Measurements from ENCODE around the gene ASTN2. TPM values are rescaled to one million over a fixed set of nuclear protein-coding genes. Genes with fewer than 3 reads are reported as not detected.

Gene ASTN2
- total and polyA plus RNA-seq, 10 of the 15 experiments (the other 5 are each of a cell fraction or from before 2014, with no cell fraction given): 1.4 to 15.7 (median 7.0) TPM

DNA sequence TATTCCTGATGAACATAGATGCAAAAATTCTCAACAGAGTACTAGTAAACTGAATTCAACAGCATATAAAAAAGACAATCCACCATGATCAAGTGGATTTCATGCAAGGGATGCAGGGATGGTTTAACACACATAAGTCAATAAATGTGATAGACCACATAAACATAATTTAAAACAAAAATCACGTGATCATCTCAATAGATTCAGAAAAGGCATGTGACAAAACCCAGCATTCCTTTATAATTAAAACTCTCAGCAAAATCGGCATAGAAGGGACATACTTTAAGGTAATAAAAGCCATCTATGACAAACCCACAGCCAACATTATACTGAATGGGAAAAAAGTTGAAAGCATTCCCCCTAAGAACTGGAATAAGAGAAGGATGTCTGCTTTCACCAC lies 894.6 kb downstream of the ASTN2 start (continued):
- TF ChIP-seq, protein P1, sequence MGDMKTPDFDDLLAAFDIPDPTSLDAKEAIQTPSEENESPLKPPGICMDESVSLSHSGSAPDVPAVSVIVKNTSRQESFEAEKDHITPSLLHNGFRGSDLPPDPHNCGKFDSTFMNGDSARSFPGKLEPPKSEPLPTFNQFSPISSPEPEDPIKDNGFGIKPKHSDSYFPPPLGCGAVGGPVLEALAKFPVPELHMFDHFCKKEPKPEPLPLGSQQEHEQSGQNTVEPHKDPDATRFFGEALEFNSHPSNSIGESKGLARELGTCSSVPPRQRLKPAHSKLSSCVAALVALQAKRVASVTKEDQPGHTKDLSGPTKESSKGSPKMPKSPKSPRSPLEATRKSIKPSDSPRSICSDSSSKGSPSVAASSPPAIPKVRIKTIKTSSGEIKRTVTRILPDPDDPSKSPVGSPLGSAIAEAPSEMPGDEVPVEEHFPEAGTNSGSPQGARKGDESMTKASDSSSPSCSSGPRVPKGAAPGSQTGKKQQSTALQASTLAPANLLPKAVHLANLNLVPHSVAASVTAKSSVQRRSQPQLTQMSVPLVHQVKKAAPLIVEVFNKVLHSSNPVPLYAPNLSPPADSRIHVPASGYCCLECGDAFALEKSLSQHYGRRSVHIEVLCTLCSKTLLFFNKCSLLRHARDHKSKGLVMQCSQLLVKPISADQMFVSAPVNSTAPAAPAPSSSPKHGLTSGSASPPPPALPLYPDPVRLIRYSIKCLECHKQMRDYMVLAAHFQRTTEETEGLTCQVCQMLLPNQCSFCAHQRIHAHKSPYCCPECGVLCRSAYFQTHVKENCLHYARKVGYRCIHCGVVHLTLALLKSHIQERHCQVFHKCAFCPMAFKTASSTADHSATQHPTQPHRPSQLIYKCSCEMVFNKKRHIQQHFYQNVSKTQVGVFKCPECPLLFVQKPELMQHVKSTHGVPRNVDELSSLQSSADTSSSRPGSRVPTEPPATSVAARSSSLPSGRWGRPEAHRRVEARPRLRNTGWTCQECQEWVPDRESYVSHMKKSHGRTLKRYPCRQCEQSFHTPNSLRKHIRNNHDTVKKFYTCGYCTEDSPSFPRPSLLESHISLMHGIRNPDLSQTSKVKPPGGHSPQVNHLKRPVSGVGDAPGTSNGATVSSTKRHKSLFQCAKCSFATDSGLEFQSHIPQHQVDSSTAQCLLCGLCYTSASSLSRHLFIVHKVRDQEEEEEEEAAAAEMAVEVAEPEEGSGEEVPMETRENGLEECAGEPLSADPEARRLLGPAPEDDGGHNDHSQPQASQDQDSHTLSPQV (IDR thresholded peaks at IDR 0.05): no peak
- no peak for TF ChIP-seq HDAC2 (IDR thresholded peaks at IDR 0.05)
- no peak for TF ChIP-seq PAX8 (IDR thresholded peaks at IDR 0.05)
- no peak for TF ChIP-seq WRNIP1 (IDR thresholded peaks at IDR 0.05; ENCODE audit: borderline replicate concordance, low read depth, low read length)

DNA sequence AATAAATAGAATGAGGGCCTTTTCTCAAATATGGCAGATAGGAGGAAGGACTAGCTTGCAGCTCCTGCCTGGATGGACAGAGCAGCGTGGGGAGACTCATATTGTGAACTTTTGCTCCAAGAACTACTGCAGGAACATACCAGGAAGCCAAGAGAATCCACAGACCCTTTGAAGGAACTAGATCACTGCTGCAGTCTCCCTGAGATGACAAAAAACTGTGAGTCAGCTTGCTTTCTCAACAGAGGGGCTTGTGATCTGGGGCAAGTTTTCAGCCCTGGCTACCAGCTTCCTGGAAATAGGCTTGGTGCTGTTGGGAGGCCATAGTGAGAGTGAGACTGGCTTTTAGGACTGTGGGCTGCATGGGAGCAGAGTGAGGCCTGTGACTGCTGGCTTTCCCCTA lies 898.4 kb downstream of the ASTN2 start:
- no TSS peak for BruUV-seq (replicated peaks)
- Histone ChIP-seq H3K79me2 (ENCODE audit: control insufficient read depth, insufficient read depth, low read length) (no peaks in the 10 kb centered on the region), H3K4me2 (ENCODE audit: control insufficient read depth, insufficient read depth) (no peak overlapping the region), H3K27ac (ENCODE audit: control insufficient read depth, insufficient read depth) (no peak overlapping the region), H3K9ac (ENCODE audit: control insufficient read depth, insufficient read depth, low read length) (no peak overlapping the region), H3K4me1 (ENCODE audit: control insufficient read depth, insufficient read depth, low read length) (no peaks in the 10 kb centered on the region), H3K4me3 (no peak overlapping the region), H3K27me3 (replicated peaks in 1 of 2; ENCODE audit: control insufficient read depth in 2 of 2, insufficient read depth in 2 of 2, low read length in 1 of 2) (no peaks in the 10 kb centered on the region), H4K20me1 (ENCODE audit: control insufficient read depth, insufficient read depth) (no peaks in the 10 kb centered on the region), H2AFZ (ENCODE audit: control insufficient read depth, low read depth, low read length) (no peak overlapping the region), H3K9me3 (replicated peaks; ENCODE audit: control insufficient read depth, insufficient read depth, low read length) (peaks cover 4% of the 10 kb centered on the region; the same call in 1 of the 3 replicates), H3K36me3 (ENCODE audit: control insufficient read depth in 2 of 2, insufficient read depth in 2 of 2, low read length in 1 of 2) (no peaks in the 10 kb centered on the region)
- ATAC-seq (no peak), DNase-seq (ENCODE audit: low read depth, low spot score) (no peak), FAIRE-seq (no peak)
- WGBS (ENCODE audit: insufficient coverage, insufficient replicate concordance, low lambda C conversion rate, missing lambda C conversion rate): 5% methylated on average over 1 of the region's 1 CpG
- SMC1A ChIA-PET (ENCODE audit: uncharacterized antibody, unreplicated experiment): no interaction called here
- RAD21 ChIA-PET (ENCODE audit: unreplicated experiment): no interaction called here
- TF ChIP-seq RAD51 (IDR thresholded peaks at IDR 0.05) (no peak), RELA (IDR thresholded peaks at IDR 0.05; ENCODE audit: borderline replicate concordance, partially characterized antibody) (no peak), BACH1 (IDR thresholded peaks at IDR 0.05; ENCODE audit: borderline replicate concordance) (no peak), SUZ12 (IDR thresholded peaks at IDR 0.05; ENCODE audit: unreplicated experiment) (no peak), NFXL1 (IDR thresholded peaks at IDR 0.05; ENCODE audit: borderline replicate concordance) (no peak), SKIL (IDR thresholded peaks at IDR 0.05; ENCODE audit: low read depth, poor library complexity, severe bottlenecking) (no peak), POLR2AphosphoS5 (IDR thresholded peaks at IDR 0.05; ENCODE audit: low read length) (no peak)
- in situ Hi-C loops (cut with MboI) (no loop called here), intact Hi-C loops (cut with micrococcal nuclease; ENCODE audit: unreplicated experiment) (no loop called here)
- CTCF ChIA-PET: interaction anchor here (1.3 kb wide), 1 partner anchor 21 kb away, joined by 3 read pairs; no protein-coding TSS in a partner anchor
- POLR2A ChIA-PET: no interaction called here
